Right lobe of liver (tissue), 6 donors: ENCODE data around the gene ZNF276. TPM values are rescaled to one million over a fixed set of nuclear protein-coding genes. Genes with fewer than 3 reads are reported as not detected.
"Not testable (repeated sequence)": the region's sequence is repeated elsewhere in the genome, so short reads cannot be mapped to it uniquely, and the experiment has no call there.

Experiments used
- ATAC-seq, 4 donors: fragments of 200-7000 bp; cut with Tn5 transposase; one replicate each; pipeline ENCODE4 v1.9.1; 2020; ENCODE audit warnings: mild to moderate bottlenecking in 4 of 4, moderate library complexity in 4 of 4
- DNase-seq, 3 donors: peaks; one replicate each; pipeline ENCODE4 v3.0.0-alpha.2; 2020
- H3K27ac ChIP-seq, 3 donors: fragments of 200-600 bp; one replicate each; pipeline ENCODE4 v1.8.0; 2022
- H3K27me3 ChIP-seq, 2 donors: fragments of 200-600 bp; one replicate each; pipeline ENCODE4 v1.8.0; 2022
- H3K36me3 ChIP-seq, 4 donors: fragments of 200-600 bp; sonication (generic) in 1 of 4; one replicate each; pipeline versions ENCODE4 v1.5.1 to v1.8.0; 2017 to 2022; ENCODE audit warnings: control low read depth in 1 of 4
- H3K4me1 ChIP-seq, 4 donors: fragments of 200-600 bp; sonication (generic) in 1 of 4; one replicate each; pipeline versions ENCODE4 v1.5.1 to v1.8.0; 2017 to 2022; ENCODE audit warnings: control low read depth in 1 of 4
- H3K4me3 ChIP-seq, 3 donors: fragments of 200-600 bp; one replicate each; pipeline ENCODE4 v1.8.0; 2022
- H3K9me3 ChIP-seq, 4 donors: fragments of 200-600 bp; sonication (generic) in 1 of 4; one replicate each; pipeline versions ENCODE4 v1.5.1 to v1.8.0; 2017 to 2022; ENCODE audit warnings: control low read depth in 1 of 4
- CTCF ChIP-seq, 4 donors: fragments of 200-600 bp in 3 of 4; fragments of 450-650 bp in 1 of 4; IDR thresholded peaks; one replicate each; pipeline versions ENCODE4 v1.5.1 to v1.8.0; 2016 to 2022; ENCODE audit warnings: antibody characterized with exemption in 4 of 4, mild to moderate bottlenecking in 2 of 4
- POLR2A ChIP-seq: fragments of 450-650 bp; IDR thresholded peaks from one replicate; pipeline ENCODE4 v1.6.1; 2017; ENCODE audit warnings: antibody characterized with exemption, mild to moderate bottlenecking
- WGBS: methylation state at CpG from one replicate; pipeline ENCODE4 v1.1.6; 2018; ENCODE audit warnings: low coverage, low lambda C conversion rate; ENCODE audit not compliant: insufficient coverage; ENCODE audit errors: missing lambda C conversion rate; 5-methylcytosine and 5-hydroxymethylcytosine counted together
- intact Hi-C, 2 donors: fragments of 100-400 bp; cut with DNase I; formaldehyde crosslinking; loops; one replicate each; pipeline versions ENCODE4 v1.11.2 to v1.14.1; 2022
- total RNA-seq, 6 experiments: library from RNA; depleted of rRNA in 2 of 6; stranded (reverse); fragments of >200 nt in 2 of 6; fragmentation: NEBNext Ultra II Directional in 3 of 6; extraction: Animal tissue kit (Norgen Biotek cat#: 25700) in 3 of 6; gene quantifications; one replicate each; pipeline versions ENCODE4 v1.1.0 to v1.2.4, GENCODE V29; 2016 to 2023
- donor health status: DM: no; HTN: yes; CAD: no.
- donor health status: DM: no; HTN: no; CAD: no.
- donor health status: DM: no; HTN: no; CAD: no.
- donor health status: DM: no; HTN: yes; CAD: no.
- donor health status: DM: no; HTN: yes; CAD: no.

Gene ZNF276
- total RNA-seq, 6 experiments from 2014 or later, result 6.9 to 13.4 (median 9.1) TPM

GRCh38 chr16:89770367-89770766 lies 49.0 kb downstream of the ZNF276 start:
- no peak overlapping the region for H3K27ac ChIP-seq
- TF ChIP-seq POLR2A (no peak), CTCF (IDR thresholded peaks at IDR 0.05) (no peak)
- no peak overlapping the region for H3K4me3 ChIP-seq
- intact Hi-C loops, result no loop called here
- 92% methylated on average over 9 of the region's 16 CpGs for WGBS
- H3K4me1 ChIP-seq, result no peaks in the 10 kb centered on the region
- no peak for ATAC-seq
- no peaks in the 10 kb centered on the region for H3K36me3 ChIP-seq
- DNase-seq, result no peak
- no peaks in the 10 kb centered on the region for H3K9me3 ChIP-seq
- H3K27me3 ChIP-seq, result no peaks in the 10 kb centered on the region

- WGBS, result no CpG with 5 or more reads among the region's 13 CpGs
These were observed 53.9 kb downstream of the ZNF276 start for GRCh38 chr16:89775223-89775622.

DNA sequence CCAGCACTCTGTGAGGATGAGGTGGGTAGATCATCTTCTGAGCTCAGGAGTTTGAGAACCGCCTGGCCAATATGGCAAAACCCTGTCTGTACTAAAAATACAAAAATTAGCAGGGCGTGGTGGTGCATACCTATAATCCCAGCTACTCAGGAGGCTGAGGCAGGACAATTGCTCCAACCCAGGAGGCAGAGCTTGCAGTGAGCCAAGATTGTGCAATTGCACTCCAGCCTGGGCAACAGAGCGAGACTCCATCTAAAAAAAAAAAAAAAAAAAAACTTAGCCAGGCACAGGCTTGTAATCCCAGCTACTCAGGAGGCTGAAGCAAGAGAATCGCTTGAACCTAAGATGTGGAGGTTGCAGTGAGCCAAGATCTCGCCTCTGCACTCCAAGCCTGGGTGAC lies 56.9 kb downstream of the ZNF276 start:
- WGBS, result 75% methylated on average over 2 of the region's 5 CpGs
- H3K36me3 ChIP-seq, ATAC-seq, H3K4me1 ChIP-seq, DNase-seq, H3K9me3 ChIP-seq, H3K27ac ChIP-seq, intact Hi-C loops, H3K27me3 ChIP-seq, H3K4me3 ChIP-seq: not testable (repeated sequence)

More at GRCh38 chr16:89775223-89775622, 53.9 kb downstream of the ZNF276 start:
- ATAC-seq (peak in 1 of 4 donors; percentile 22), DNase-seq (no peak)
- no peaks in the 10 kb centered on the region for H3K36me3 ChIP-seq
- no peak overlapping the region for H3K4me3 ChIP-seq
- no peaks in the 10 kb centered on the region for H3K9me3 ChIP-seq
- H3K27me3 ChIP-seq, result no peaks in the 10 kb centered on the region
- H3K27ac ChIP-seq, result no peak overlapping the region
- TF ChIP-seq POLR2A, result no peak
- TF ChIP-seq CTCF (IDR thresholded peaks at IDR 0.05), result no peak
- no peaks in the 10 kb centered on the region for H3K4me1 ChIP-seq
- intact Hi-C loops, result no loop called here

- no peak for DNase-seq
- no peak for ATAC-seq
- Histone ChIP-seq H3K27me3 (no peaks in the 10 kb centered on the region), H3K4me3 (no peak overlapping the region), H3K27ac (no peak overlapping the region), H3K36me3 (no peaks in the 10 kb centered on the region), H3K4me1 (no peaks in the 10 kb centered on the region), H3K9me3 (no peaks in the 10 kb centered on the region)
- intact Hi-C loops, result no loop called here
- TF ChIP-seq POLR2A (no peak), CTCF (IDR thresholded peaks at IDR 0.05) (no peak)
- 91% methylated on average over 8 of the region's 13 CpGs for WGBS
These were observed 58.0 kb downstream of the ZNF276 start for GRCh38 chr16:89779231-89779908.

- no peak overlapping the region for H3K4me3 ChIP-seq
- no peaks in the 10 kb centered on the region for H3K36me3 ChIP-seq
- intact Hi-C loops, result no loop called here
- DNase-seq (no peak), ATAC-seq (no peak)
- no peak overlapping the region for H3K27ac ChIP-seq
- H3K4me1 ChIP-seq, result no peaks in the 10 kb centered on the region
- no peaks in the 10 kb centered on the region for H3K9me3 ChIP-seq
- 100% methylated on average over 2 of the region's 6 CpGs for WGBS
- no peaks in the 10 kb centered on the region for H3K27me3 ChIP-seq
- no peak for TF ChIP-seq POLR2A
- TF ChIP-seq CTCF (IDR thresholded peaks at IDR 0.05), result no peak
These were observed 58.6 kb downstream of the ZNF276 start for GRCh38 chr16:89779909-89780305.
